NT2/D1 (cell line): Measurements from ENCODE around the gene SPINDOC.

ENCODE experiments used
- DNase-seq: peaks from one replicate; pipeline ENCODE4 v3.0.0-alpha.2; 2011; ENCODE audit warnings: low read depth, low spot score
- H3K27me3 ChIP-seq: 2 replicates; pipeline ENCODE4 v1.6.0; 2011; ENCODE audit warnings: mild to moderate bottlenecking; ENCODE audit not compliant: insufficient read length, insufficient read depth
- H3K36me3 ChIP-seq: 2 replicates; pipeline ENCODE4 v1.6.1; 2011; ENCODE audit warnings: mild to moderate bottlenecking, low read length, mixed read lengths; ENCODE audit not compliant: insufficient read depth, insufficient read length
- H3K4me1 ChIP-seq: 2 replicates; pipeline ENCODE4 v1.5.1; 2011; ENCODE audit not compliant: insufficient read depth, insufficient read length
- H3K4me3 ChIP-seq: 2 replicates; pipeline ENCODE4 v1.5.1; 2011; ENCODE audit warnings: low read depth; ENCODE audit not compliant: insufficient read length
- H3K9ac ChIP-seq: 2 replicates; pipeline ENCODE4 v1.6.0; 2011; ENCODE audit warnings: low read depth; ENCODE audit not compliant: insufficient read length
- H3K9me3 ChIP-seq: 2 replicates; pipeline ENCODE4 v1.5.1; 2011; ENCODE audit warnings: mild to moderate bottlenecking, low read length; ENCODE audit not compliant: insufficient read depth
- SUZ12 ChIP-seq: IDR thresholded peaks from 2 replicates; pipeline ENCODE4 v1.6.1; 2011; ENCODE audit not compliant: insufficient read length, insufficient read depth; ENCODE audit errors: extremely low read depth
- YY1 ChIP-seq: IDR thresholded peaks from 2 replicates; pipeline ENCODE4 v1.6.1; 2011; ENCODE audit not compliant: insufficient read length, insufficient read depth
- ZNF274 ChIP-seq: IDR thresholded peaks from 2 replicates; pipeline ENCODE4 v1.6.1; 2011; ENCODE audit warnings: mild to moderate bottlenecking, low read depth, low read length

SPINDOC gene, protein sequence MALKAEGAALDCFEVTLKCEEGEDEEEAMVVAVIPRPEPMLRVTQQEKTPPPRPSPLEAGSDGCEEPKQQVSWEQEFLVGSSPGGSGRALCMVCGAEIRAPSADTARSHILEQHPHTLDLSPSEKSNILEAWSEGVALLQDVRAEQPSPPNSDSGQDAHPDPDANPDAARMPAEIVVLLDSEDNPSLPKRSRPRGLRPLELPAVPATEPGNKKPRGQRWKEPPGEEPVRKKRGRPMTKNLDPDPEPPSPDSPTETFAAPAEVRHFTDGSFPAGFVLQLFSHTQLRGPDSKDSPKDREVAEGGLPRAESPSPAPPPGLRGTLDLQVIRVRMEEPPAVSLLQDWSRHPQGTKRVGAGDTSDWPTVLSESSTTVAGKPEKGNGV

DNA sequence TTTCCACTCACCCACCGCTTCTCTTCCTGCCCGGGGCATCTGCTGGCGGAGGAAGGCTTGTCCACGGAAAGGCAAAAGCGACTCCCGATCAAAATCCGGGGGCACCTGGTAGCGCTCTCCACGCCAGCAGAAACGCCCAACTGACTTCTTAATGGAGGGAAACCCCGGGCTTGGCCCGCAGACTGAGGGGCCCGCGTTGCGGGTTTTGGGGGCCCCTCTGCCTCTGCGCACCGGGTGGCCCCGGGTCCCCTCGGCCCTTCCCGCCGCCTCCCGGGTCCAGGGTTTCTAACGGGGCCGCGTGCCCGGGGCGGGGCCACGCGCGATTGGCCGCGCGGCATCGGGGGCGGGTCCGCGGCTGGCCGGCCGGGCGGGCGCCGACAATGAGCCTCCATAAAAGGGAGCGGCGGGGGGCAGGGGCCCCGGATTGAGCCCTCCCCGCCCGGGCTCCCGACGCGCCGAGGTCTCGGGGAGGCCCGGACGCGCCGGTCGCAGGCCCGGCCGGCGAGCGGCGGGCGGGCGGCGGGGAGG, at the start of gene SPINDOC:
Gene SPINDOC (plus strand): TSS at position 422 of the 528 bp plus-strand sequence. CDS start 231 bp downstream, outside the sequence.
- Histone ChIP-seq H3K27me3 (no peaks in the 10 kb centered on the region), H3K4me1 (peaks cover 11% of the 10 kb centered on the region), H3K9me3 (no peaks in the 10 kb centered on the region), H3K9ac (peak within 1 kb of the TSS; percentile 100), H3K4me3 (peak within 1 kb of the TSS; percentile 99), H3K36me3 (peaks cover 42% of the 10 kb centered on the region)
- DNase-seq = no peak
- no peak for TF ChIP-seq SUZ12
- TF ChIP-seq YY1 = no peak
- TF ChIP-seq ZNF274 = no peak

DNA sequence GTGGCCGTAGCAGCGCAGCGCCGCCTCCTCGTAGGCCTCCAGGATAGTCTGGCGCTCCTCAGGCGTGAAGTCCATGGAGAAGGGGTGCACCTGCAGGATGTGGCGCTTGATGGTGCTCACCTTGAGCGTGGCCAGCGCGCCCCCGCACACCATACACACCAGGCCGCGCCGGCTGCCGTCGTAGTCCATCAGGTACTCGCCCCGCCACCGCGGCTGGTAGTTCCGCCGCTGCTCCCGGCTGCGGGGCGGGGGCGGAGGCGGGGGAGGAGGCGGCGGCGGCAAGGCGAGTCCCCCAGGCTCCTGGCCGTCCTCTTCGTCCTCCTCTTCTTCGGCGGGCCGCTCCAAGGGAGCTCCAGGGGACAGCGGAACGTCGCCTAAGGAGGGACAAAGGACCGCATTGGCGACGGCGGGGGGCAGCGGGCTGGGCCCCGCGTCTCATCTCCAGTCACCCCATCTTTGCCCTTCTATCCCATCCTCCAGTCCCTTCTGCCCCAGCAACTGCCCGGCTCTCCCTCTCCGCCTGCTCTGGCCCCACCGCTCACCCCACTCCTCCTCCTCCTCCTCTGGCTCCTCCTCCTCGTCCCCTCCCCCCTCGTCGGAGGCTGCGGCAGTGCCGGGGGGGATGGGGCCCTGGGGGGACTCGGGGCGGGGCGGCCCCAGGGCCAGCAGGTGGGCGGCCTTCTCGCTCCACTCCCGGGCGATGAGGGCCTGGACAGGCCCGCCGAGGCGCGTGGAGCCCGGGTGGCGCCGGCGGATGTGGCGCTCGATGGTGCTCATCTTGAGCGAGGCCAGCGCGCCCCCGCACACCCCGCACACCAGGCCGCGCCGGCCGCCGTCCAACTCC, 49.5 kb upstream of the SPINDOC start:
- DNase-seq = no peak
- Histone ChIP-seq H3K36me3 (peaks cover 52% of the 10 kb centered on the region), H3K4me1 (peaks cover 23% of the 10 kb centered on the region), H3K4me3 (peak overlapping the region; percentile 92), H3K27me3 (no peaks in the 10 kb centered on the region), H3K9ac (peak overlapping the region; percentile 99), H3K9me3 (no peaks in the 10 kb centered on the region)
- TF ChIP-seq ZNF274 = no peak
- TF ChIP-seq YY1 = no peak
- no peak for TF ChIP-seq SUZ12

DNA sequence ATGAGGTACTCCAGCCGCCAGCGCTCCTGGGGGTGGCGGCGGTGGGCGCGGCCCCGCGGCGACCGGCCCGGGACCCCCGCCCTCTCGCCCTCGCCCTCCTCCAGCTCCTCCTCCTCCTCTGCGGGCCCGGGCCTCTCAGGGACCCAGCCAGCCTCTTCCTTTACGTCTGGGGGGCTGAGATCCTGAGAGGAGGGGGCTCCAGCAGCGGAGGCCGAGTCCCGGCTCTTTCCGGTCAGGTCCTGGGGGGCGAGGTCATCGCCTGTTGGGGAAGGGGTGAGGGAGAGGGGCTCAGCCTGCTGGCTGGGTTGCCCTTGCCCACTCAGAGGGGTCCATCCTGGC, 48.9 kb upstream of the SPINDOC start:
- peaks cover 50% of the 10 kb centered on the region for H3K36me3 ChIP-seq

DNA sequence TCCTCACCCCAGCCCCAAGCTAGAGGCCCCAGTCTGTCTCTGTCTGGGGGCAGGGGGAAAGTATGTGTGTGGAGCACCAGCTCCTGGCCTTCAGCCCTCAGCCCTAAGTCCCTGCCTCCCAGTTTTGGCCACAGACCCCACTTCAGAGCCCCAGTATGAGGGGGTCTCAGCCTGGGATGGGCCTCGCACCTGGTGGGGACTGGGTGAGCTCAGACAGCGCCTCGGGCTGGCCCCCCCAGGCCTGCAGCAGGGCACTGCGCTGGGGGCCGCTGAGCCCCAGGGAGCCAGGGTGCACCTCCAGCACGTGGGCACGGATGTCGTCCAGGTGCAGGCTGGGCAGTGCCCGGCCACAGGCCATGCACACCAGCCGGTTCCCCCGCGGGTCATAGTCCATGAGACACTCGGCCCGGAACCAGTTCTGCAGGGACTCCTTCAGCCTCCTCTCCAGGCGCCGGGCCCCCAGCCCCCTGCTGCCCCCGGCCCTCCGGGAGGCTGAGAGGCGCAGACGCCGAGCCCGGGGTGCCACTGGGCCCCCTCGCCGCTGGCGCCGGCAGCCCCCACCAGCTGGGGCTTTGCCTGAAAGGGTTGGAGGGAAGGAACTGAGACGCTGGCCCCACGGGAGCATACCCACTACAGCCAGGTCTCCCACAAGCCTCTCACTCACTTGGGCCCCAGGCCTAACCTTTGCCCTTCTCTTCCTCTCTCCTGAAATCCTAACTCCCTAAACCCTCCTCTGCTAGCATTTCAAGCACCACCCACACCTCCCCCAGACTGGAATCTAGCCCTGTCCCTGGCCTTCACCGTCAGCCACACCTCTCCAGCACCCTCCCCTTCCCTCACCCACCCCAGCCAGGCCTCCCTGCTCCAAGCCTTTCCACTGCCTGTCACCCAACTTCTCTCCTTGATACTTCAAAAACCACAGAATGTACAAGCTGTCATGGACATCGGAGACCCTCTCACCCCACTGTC, 48.3 kb upstream of the SPINDOC start:
- H3K9ac ChIP-seq = peak overlapping the region; percentile 88
- H3K27me3 ChIP-seq = peaks cover 8% of the 10 kb centered on the region
- peaks cover 25% of the 10 kb centered on the region for H3K4me1 ChIP-seq
- TF ChIP-seq ZNF274 (no peak), SUZ12 (no peak)
- H3K36me3 ChIP-seq = peaks cover 45% of the 10 kb centered on the region
- peak overlapping the region; percentile 92 for H3K4me3 ChIP-seq
- no peaks in the 10 kb centered on the region for H3K9me3 ChIP-seq
- DNase-seq = no peak

More for the DNA sequence above, 48.9 kb upstream of the SPINDOC start:
- TF ChIP-seq YY1 = no peak
- no peak for TF ChIP-seq SUZ12
- no peak for TF ChIP-seq ZNF274
- no peaks in the 10 kb centered on the region for H3K9me3 ChIP-seq
- DNase-seq = no peak
- H3K9ac ChIP-seq = peak overlapping the region; percentile 88
- peaks cover 23% of the 10 kb centered on the region for H3K4me1 ChIP-seq
- H3K27me3 ChIP-seq = peaks cover 2% of the 10 kb centered on the region
- H3K4me3 ChIP-seq = peak overlapping the region; percentile 92

DNA sequence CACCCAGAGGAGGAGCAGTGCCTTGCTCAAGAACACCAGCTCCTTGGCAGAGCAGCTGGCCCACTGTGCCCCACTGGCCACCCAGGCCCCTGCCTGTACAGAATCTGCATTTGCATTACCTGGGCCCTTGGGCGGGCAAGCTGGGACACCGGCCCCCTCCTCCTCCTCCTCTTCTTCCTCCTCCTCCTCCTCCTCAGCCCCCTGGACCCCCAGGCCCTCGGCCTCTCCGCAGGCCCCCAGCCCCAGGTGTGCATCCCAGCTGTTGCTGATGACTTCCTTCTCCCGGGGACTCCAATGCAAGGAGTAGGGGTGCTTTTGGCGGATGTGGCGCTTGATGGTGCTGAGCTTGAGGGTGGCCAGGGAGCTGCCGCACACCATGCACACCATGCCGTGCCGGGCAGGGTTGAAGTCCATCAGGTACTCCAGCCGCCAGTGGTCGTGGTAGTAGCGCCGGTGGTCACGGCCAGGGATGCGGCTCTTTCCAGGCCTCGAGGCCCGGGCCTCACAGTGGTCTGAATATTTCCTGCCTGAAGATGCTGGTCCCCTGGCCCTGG, 47.5 kb upstream of the SPINDOC start:
- TF ChIP-seq YY1 (no peak), SUZ12 (no peak), ZNF274 (no peak)
- H3K27me3 ChIP-seq = peaks cover 16% of the 10 kb centered on the region
- peaks cover 37% of the 10 kb centered on the region for H3K36me3 ChIP-seq
- H3K4me1 ChIP-seq = peaks cover 25% of the 10 kb centered on the region
- H3K9me3 ChIP-seq = no peaks in the 10 kb centered on the region
- no peak for DNase-seq
- H3K9ac ChIP-seq = peak overlapping the region; percentile 64
- H3K4me3 ChIP-seq = no peak overlapping the region

DNA sequence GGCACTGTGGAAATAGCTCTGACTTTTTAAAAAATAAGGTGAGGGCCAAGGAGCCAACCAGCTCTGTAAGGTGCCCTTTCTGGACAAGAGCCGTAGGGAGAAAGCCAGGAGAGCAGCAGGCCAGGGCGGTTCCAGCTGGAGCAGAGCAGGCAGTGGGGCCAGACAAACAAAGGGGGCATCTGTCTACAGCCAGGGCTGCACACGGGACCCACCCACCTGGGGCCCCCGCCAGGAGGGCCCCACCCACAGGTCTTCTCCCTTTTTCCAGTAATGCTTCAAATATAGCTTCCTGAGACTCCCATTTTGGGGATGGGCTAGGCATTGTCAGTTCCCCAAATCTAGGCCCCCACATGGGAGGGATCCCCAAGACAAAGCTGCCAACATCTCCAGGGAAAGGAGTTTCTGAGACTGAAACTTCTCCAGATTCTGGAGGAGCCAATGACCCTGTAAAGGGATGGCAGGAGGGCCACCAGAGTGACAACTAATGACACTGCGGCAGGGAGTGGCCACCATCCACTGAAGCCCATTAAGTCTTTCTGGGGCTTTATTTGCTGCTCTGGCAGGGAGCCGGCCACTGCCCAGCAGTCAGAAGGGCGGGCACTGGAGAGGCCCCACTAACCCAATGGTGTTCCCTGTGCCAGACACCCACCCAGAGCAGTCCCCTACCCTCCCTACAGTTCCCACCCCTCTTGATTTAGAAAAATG, 46.6 kb upstream of the SPINDOC start:
- DNase-seq = no peak
- Histone ChIP-seq H3K27me3 (peaks cover 24% of the 10 kb centered on the region), H3K9ac (peak overlapping the region; percentile 64), H3K9me3 (no peaks in the 10 kb centered on the region), H3K4me1 (peaks cover 27% of the 10 kb centered on the region), H3K4me3 (peak overlapping the region; percentile 90), H3K36me3 (peaks cover 33% of the 10 kb centered on the region)
- TF ChIP-seq ZNF274 = no peak
- TF ChIP-seq SUZ12 = no peak
- TF ChIP-seq YY1 = no peak
